GM21423 (cell line): Measurements from ENCODE around the gene GPD2.
"Not testable (repeated sequence)": the region's sequence is repeated elsewhere in the genome, so short reads cannot be mapped to it uniquely, and the experiment has no call there.

ENCODE experiments used
- ATAC-seq: cut with Tn5 transposase; IDR thresholded peaks from one replicate; pipeline ENCODE4 v1.9.1; 2021; ENCODE audit warnings: mild to moderate bottlenecking, moderate library complexity; ENCODE audit not compliant: unreplicated experiment

The GPD2 gene

DNA sequence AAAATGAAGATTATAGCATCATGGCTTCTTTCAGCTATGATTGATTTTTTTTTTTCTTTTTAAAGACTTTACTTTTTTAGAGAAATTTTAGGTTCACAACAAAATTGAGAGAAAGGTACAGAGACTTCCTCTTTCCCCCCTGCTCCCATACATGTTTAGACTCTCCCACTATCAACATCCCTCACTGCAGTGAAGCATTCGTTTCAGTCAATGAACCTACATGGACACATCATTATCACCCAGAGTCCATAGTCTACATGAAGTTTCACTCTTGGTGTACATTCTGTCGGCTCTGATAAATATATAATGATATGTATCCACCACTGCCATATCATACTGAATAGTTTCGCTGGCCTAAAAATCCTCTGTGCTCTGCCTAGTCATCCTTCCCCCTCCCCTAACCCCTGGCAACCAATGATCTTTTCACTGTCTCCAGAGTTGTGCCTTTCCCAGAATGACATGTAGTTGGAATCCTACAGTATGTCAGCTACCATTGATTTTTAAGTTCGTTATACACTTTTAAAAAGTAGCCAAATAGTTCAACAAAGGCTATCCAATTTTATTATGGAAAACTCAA lies 86.8 kb downstream of the GPD2 start:
- ATAC-seq: no peak

DNA sequence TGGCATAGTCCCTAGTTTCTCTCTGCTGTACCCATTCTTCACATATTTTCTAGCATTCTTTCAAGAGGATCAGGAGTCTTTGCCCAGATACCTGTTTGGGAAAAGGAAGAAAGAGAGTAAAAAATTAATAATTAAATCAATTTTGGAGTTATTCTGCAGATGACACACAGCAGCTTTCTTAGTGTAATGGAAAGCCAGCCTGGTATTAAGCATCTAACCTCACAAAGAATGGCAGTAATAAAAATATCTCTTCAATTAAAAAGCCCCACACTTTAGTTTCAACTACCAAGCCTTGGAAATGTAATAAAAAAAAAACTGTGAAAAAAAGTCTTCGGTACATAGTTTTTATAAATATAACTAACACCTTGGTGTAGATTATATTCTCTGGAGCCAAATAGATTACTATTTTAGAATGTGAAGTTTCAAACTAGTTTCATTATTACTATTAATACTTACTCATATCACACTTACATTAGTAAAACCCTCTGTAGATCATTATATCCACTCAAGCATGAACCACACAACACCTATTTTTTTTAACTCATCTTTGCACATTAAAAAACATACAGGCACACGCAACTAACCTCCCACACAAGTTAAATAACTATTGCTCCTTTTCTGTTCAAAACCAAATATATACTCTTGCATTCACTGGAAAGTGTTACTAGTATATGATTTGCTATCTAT lies 90.9 kb downstream of the GPD2 start:
- peak; percentile 98 for ATAC-seq

DNA sequence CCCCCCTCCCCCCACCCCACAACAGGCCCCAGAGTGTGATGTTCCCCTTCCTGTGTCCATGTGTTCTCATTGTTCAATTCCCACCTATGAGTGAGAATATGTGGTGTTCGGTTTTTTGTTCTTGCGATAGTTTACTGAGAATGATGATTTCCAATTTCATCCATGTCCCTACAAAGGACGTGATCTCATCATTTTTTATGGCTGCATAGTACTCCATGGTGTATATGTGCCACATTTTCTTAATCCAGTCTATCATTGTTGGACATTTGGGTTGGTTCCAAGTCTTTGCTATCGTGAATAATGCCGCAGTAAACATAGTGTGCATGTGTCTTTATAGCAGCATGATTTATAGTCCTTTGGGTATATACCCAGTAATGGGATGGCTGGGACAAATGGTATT lies 92.4 kb downstream of the GPD2 start:
- ATAC-seq: not testable (repeated sequence)

GRCh38 chr2:156532989-156533388 lies 96.8 kb downstream of the GPD2 start:
- ATAC-seq: peak; percentile 58

DNA sequence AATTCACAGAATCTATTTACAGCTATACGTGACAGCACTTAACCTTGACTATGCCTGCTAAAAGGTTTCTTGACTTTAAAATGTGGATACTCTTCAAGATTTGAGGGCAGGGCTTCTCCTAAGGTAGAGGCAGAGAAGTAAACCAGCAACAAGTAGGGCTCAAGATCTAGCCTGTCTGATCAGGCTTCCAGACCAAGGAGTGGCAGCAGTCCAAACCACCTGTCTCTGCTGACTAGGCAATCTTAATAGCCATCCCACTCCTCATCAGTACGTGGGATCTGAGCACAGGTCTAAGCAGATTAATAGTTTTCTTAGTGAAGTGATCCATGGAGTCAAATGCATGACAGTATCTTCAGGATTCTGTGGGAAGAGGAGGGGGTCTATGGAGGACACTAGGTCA lies 100.4 kb downstream of the GPD2 start:
- no peak for ATAC-seq

DNA sequence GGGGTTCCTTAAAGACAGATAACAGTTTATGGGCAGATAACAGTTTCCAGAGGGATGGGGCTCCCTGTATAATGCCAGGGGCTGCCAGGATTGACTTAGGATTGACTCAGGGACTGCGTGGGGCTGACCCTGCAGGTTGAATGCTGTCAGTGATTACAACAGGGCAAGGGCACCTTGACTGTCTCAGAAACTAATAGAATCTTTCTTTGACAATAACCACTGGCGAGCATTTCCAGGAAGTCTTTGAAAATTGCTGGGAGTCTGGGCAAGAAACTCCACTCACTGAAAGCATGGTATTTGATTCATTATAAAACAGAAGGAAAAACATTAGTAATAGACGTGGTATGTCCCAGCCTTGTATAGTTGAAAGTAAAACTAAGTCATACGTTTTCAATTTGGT lies 101.0 kb downstream of the GPD2 start:
- ATAC-seq: no peak

GRCh38 chr2:156538083-156538504 lies 101.9 kb downstream of the GPD2 start:
- peak; percentile 52 for ATAC-seq

DNA sequence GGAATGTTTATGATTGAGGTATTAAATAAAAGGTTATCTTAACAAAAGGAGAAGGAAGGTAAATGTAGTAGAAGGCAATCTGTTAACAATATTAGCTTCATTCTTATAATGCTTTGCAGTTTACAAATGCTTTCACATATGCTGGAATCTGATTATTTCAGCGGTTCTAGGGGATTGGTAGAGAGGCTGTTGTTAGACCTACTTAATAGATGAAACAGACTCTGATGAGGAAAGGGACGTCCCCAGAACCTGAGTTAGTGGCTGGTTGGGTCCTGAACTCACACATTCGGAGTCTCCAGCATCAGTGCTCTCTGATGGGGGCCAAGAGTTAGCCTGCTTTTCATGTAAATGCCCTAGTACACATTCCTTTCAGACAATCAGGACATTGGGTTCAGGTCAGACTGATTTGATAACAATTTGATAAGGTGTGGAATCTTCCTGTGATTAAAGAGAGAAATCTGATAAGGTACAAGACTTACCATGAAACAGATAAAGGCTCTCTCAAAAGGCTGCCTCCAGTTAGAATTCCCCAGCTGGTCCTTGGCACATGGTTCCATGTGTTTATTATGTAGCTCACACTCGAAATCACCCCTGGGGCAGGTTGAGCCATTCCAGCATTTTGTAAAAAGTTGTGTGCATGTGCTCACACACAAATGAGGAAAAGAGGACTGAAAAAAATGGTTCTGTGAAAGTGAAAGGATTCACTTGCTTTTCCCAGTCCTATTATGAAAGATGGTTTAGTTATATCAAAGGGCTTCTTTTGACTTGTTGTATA lies 103.1 kb downstream of the GPD2 start:
- no peak for ATAC-seq

DNA sequence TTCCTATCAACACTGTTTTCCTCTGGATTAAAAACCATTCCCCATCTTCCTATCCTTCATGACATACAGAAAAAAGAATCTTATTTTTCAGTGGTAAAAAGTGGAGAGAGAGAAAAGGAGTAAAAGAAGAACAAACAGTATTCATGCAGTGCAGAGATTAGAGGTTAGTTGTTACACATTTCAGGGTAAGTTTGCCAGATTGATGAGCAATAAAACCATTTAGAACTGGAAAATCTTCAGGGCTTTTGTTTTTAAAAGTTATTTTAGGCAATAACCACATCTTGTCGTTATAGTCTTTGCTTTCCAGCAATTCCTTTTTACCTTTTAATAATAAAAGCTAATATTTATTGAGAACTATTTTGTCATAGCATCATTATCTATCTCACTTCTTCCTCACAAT lies 104.5 kb downstream of the GPD2 start:
- ATAC-seq: no peak

DNA sequence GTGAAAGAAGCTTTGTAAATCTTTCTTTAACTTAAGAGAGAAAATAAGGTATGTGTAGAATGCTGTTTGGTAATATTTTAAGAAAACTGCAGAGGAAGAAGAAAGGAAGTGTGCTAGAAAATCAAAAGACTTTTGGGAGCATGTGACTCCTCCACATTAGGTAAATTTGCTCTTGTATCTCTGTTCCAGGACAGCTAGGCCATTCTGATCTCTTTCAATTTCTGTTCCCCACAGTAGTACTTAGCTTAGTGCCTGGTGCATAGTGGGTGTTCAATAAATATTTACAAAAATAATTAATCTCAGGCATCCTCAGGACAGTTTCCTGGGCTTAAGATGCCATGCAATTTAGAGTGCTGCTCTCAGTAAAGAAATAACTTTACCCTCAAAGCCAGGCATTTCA lies 105.0 kb downstream of the GPD2 start:
- ATAC-seq: peak; percentile 32

GRCh38 chr2:156541706-156542105 lies 105.5 kb downstream of the GPD2 start:
- ATAC-seq: no peak

- ATAC-seq: no peak
Measured at GRCh38 chr2:156548413-156548812, 112.2 kb downstream of the GPD2 start.

- no peak for ATAC-seq
Measured at GRCh38 chr2:156553714-156554442, 117.7 kb downstream of the GPD2 start.

DNA sequence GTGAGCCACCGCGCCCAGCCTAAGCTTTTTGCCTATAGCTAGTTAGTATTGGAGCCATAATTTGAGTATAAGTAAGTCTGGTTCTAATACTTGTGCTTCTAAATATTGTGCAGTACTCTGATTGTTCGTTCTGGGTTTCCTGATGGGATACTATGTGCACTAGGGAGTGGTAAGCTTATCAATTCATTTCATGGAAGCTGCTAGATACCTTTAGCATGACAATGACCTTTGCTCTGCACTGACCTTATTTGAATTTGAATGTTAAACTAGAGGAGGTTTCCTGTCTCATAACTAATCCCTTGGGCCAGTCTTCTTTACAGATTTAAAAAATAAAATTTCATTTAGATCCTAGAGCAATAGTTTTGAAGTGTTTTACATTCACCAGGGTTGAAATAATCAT lies 125.1 kb downstream of the GPD2 start:
- no peak for ATAC-seq

GRCh38 chr2:156562124-156562523 lies 125.9 kb downstream of the GPD2 start:
- ATAC-seq: no peak

- no peak for ATAC-seq
Measured at GRCh38 chr2:156563994-156564753, 128.0 kb downstream of the GPD2 start.

DNA sequence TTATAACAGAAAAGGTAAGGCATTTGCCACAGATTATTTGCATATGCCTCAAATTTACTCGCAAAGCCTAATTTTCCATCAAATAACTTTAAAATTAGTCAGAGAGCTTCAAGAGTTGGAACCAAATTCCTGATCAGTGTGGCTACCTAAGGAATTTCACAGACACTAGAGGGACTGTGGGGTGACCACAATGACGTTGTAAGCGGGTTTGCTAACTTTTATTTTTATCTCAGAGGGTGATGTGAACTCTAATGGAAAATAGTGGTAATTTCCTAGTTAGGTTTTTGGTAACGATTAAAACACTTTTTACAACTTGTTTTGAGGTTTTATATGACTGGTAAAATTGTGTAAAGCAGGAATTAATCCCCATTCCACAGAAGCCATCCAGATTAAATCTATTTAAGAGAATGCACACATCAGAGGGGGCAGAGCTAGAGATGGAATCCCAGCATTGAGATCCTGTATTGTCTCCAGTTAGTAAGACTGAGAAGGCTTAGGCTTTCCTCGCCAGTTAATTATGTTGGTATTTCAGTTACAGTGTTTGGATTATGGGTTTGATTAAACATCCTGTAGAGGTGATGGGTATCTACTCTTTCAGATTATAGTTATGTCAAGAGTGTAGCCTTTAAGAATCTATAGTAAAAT lies 129.0 kb downstream of the GPD2 start:
- no peak for ATAC-seq

DNA sequence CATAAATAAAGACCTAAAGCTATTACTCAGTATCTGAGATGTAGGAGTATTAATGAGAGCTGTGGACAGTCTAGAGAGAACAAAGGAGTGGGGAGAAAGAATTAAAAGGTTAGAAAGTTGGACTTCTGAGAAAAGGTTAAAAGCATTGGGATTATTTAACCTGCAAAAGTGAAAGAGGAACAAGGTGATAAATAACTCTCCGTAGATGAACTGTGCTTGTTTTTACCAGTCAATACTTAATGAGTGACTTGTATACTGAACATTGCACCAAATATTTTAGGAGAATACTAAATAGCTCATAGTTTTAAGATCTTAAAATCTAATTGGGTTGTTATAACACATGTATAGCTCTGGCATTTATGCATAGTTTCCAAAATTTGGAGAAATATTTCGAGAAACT lies 137.5 kb downstream of the GPD2 start:
- ATAC-seq: peak; percentile 85

GRCh38 chr2:156574112-156574511 lies 137.9 kb downstream of the GPD2 start:
- ATAC-seq: peak; percentile 39

GRCh38 chr2:156576005-156576404 lies 139.8 kb downstream of the GPD2 start:
- no peak for ATAC-seq
